Vagina (tissue), 2 donors: ENCODE measurements around the gene DSC1. TPM values are rescaled to one million over a fixed set of nuclear protein-coding genes. Genes with fewer than 3 reads are reported as not detected.

Experiments
- DNase-seq, 2 donors: peaks; one replicate each; pipeline ENCODE4 v3.0.0-alpha.2; 2017; ENCODE audit errors: extremely low spot score in 2 of 2
- H3K27ac ChIP-seq: fragments of 200-600 bp; sonication (generic); one replicate; pipeline ENCODE4 v1.5.1; 2019
- H3K27me3 ChIP-seq: fragments of 200-600 bp; sonication (generic); one replicate; pipeline ENCODE4 v1.5.1; 2019
- H3K36me3 ChIP-seq, 2 donors: fragments of 200-600 bp; sonication (generic); one replicate each; pipeline ENCODE4 v1.5.1; 2017 to 2019
- H3K4me1 ChIP-seq: fragments of 200-600 bp; sonication (generic); one replicate; pipeline ENCODE4 v1.5.1; 2019
- H3K4me3 ChIP-seq, 2 donors: fragments of 200-600 bp; sonication (generic); 1 replicate in 1 of 2; 2 replicates in 1 of 2; pipeline ENCODE4 v1.5.1; 2016 to 2019
- H3K9me3 ChIP-seq: fragments of 200-600 bp; sonication (generic); one replicate; pipeline ENCODE4 v1.5.1; 2019
- CTCF ChIP-seq, 3 experiments: fragments of 450-650 bp in 2 of 3; fragments of 200-600 bp in 1 of 3; sonication (generic) in 1 of 3; IDR thresholded peaks; one replicate each; pipeline ENCODE4 v1.5.1; 2017 to 2019; ENCODE audit warnings: antibody characterized with exemption in 3 of 3, mild to moderate bottlenecking in 2 of 3, moderate library complexity in 2 of 3
- POLR2A ChIP-seq, 2 donors: fragments of 450-650 bp; IDR thresholded peaks; one replicate each; pipeline ENCODE4 v1.6.1; 2017; ENCODE audit warnings: antibody characterized with exemption in 2 of 2, mild to moderate bottlenecking in 2 of 2, moderate library complexity in 2 of 2
- POLR2AphosphoS5 ChIP-seq, 2 donors: sonication (generic); formaldehyde crosslinking; IDR thresholded peaks; one replicate each; pipeline ENCODE4 v1.9.0; 2017; ENCODE audit warnings: antibody characterized with exemption in 2 of 2, mild to moderate bottlenecking in 2 of 2, low read depth in 1 of 2; ENCODE audit not compliant: insufficient read depth in 1 of 2
- intact Hi-C: fragments of 100-400 bp; cut with DNase I; formaldehyde crosslinking; loops from one replicate; pipeline ENCODE4 v1.15.1; 2023
- total RNA-seq: library from RNA; depleted of rRNA; stranded (reverse); fragments of >200 nt; gene quantifications from one replicate; pipeline ENCODE4 v1.2.3, GENCODE V29; 2016

The DSC1 gene
- total RNA-seq, 1 donor from 2014 or later: 0.49 TPM

- Histone ChIP-seq H3K4me3 (no peak overlapping the region), H3K27ac (no peak overlapping the region), H3K27me3 (no peaks in the 10 kb centered on the region), H3K4me1 (no peaks in the 10 kb centered on the region), H3K36me3 (no peaks in the 10 kb centered on the region), H3K9me3 (no peaks in the 10 kb centered on the region)
- no peak for DNase-seq
- TF ChIP-seq CTCF (IDR thresholded peaks at IDR 0.05) (no peak), POLR2AphosphoS5 (IDR thresholded peaks at IDR 0.05; ENCODE audit: insufficient read depth in 1 of 2, low read depth in 1 of 2) (no peak), POLR2A (IDR thresholded peaks at IDR 0.05) (no peak)
- intact Hi-C loops: no loop called here
Measured at GRCh38 chr18:31097666-31098065, 65.0 kb downstream of the DSC1 start.

GRCh38 chr18:31093880-31094279 lies 68.8 kb downstream of the DSC1 start:
- no peak for TF ChIP-seq CTCF (IDR thresholded peaks at IDR 0.05)
- no peak for TF ChIP-seq POLR2AphosphoS5 (IDR thresholded peaks at IDR 0.05; ENCODE audit: insufficient read depth in 1 of 2, low read depth in 1 of 2)
- no peak for TF ChIP-seq POLR2A (IDR thresholded peaks at IDR 0.05)
- H3K4me3 ChIP-seq: no peak overlapping the region
- no peaks in the 10 kb centered on the region for H3K4me1 ChIP-seq
- H3K36me3 ChIP-seq: peaks cover 0 to 6% of the 10 kb centered on the region in 2 donors
- intact Hi-C loops: no loop called here
- no peak for DNase-seq
- H3K9me3 ChIP-seq: no peaks in the 10 kb centered on the region
- H3K27ac ChIP-seq: no peak overlapping the region
- H3K27me3 ChIP-seq: no peaks in the 10 kb centered on the region

- intact Hi-C loops: no loop called here
- Histone ChIP-seq H3K27me3 (no peaks in the 10 kb centered on the region), H3K36me3 (peaks cover 0 to 6% of the 10 kb centered on the region in 2 donors), H3K9me3 (no peaks in the 10 kb centered on the region), H3K27ac (no peak overlapping the region), H3K4me3 (no peak overlapping the region), H3K4me1 (no peaks in the 10 kb centered on the region)
- no peak for TF ChIP-seq POLR2A (IDR thresholded peaks at IDR 0.05)
- TF ChIP-seq CTCF (IDR thresholded peaks at IDR 0.05): no peak
- TF ChIP-seq POLR2AphosphoS5 (IDR thresholded peaks at IDR 0.05; ENCODE audit: insufficient read depth in 1 of 2, low read depth in 1 of 2): no peak
- no peak for DNase-seq
Measured at GRCh38 chr18:31093294-31093693, 69.4 kb downstream of the DSC1 start.

GRCh38 chr18:31091350-31091749 lies 71.3 kb downstream of the DSC1 start:
- intact Hi-C loops: no loop called here
- no peaks in the 10 kb centered on the region for H3K9me3 ChIP-seq
- H3K4me1 ChIP-seq: no peaks in the 10 kb centered on the region
- no peaks in the 10 kb centered on the region for H3K27me3 ChIP-seq
- H3K4me3 ChIP-seq: no peak overlapping the region
- H3K27ac ChIP-seq: no peak overlapping the region
- peaks cover 0 to 6% of the 10 kb centered on the region in 2 donors for H3K36me3 ChIP-seq
- TF ChIP-seq POLR2A (IDR thresholded peaks at IDR 0.05) (no peak), POLR2AphosphoS5 (IDR thresholded peaks at IDR 0.05; ENCODE audit: insufficient read depth in 1 of 2, low read depth in 1 of 2) (no peak), CTCF (IDR thresholded peaks at IDR 0.05) (no peak)
- DNase-seq: no peak

- Histone ChIP-seq H3K27me3 (no peaks in the 10 kb centered on the region), H3K4me3 (no peak overlapping the region), H3K36me3 (peaks cover 0 to 6% of the 10 kb centered on the region in 2 donors), H3K27ac (no peak overlapping the region), H3K4me1 (no peaks in the 10 kb centered on the region), H3K9me3 (no peaks in the 10 kb centered on the region)
- intact Hi-C loops: no loop called here
- TF ChIP-seq CTCF (IDR thresholded peaks at IDR 0.05) (no peak), POLR2AphosphoS5 (IDR thresholded peaks at IDR 0.05; ENCODE audit: insufficient read depth in 1 of 2, low read depth in 1 of 2) (no peak), POLR2A (IDR thresholded peaks at IDR 0.05) (no peak)
- no peak for DNase-seq
Measured at GRCh38 chr18:31088532-31088931, 74.1 kb downstream of the DSC1 start.
